ENCODE results near the gene SPIB.

Gene SPIB

GRCh38 chr19:50392759-50393158, 26.0 kb upstream of the SPIB start:
- H3K27ac ChIP-seq = no peak overlapping the region
- H3K4me2 ChIP-seq = no peak overlapping the region
- no peaks in the 10 kb centered on the region for H3K4me1 ChIP-seq
- H4K20me1 ChIP-seq = peaks cover 44% of the 10 kb centered on the region
- H3K27me3 ChIP-seq = no peaks in the 10 kb centered on the region
- TF ChIP-seq Cebpa-rat (IDR thresholded peaks at IDR 0.05) = no peak
- peaks cover 84% of the 10 kb centered on the region for H3K36me3 ChIP-seq
- H3K9ac ChIP-seq = no peak overlapping the region
- H3K9me3 ChIP-seq = peaks cover 35% of the 10 kb centered on the region
- no peak overlapping the region for H3K4me3 ChIP-seq

GRCh38 chr19:50393589-50393988, 25.1 kb upstream of the SPIB start:
- Histone ChIP-seq H3K27me3 (no peaks in the 10 kb centered on the region), H3K36me3 (peaks cover 84% of the 10 kb centered on the region), H3K9me3 (peaks cover 35% of the 10 kb centered on the region), H3K4me3 (no peak overlapping the region), H3K4me2 (no peak overlapping the region), H4K20me1 (peaks cover 42% of the 10 kb centered on the region), H3K4me1 (no peaks in the 10 kb centered on the region), H3K27ac (no peak overlapping the region), H3K9ac (no peak overlapping the region)
- no peak for TF ChIP-seq Cebpa-rat (IDR thresholded peaks at IDR 0.05)

GRCh38 chr19:50394017-50394416, 24.7 kb upstream of the SPIB start:
- H3K4me2 ChIP-seq = no peak overlapping the region
- H4K20me1 ChIP-seq = peaks cover 42% of the 10 kb centered on the region
- H3K27me3 ChIP-seq = no peaks in the 10 kb centered on the region
- peaks cover 35% of the 10 kb centered on the region for H3K9me3 ChIP-seq
- H3K27ac ChIP-seq = no peak overlapping the region
- no peak overlapping the region for H3K9ac ChIP-seq
- no peaks in the 10 kb centered on the region for H3K4me1 ChIP-seq
- H3K4me3 ChIP-seq = no peak overlapping the region
- TF ChIP-seq Cebpa-rat (IDR thresholded peaks at IDR 0.05) = no peak
- H3K36me3 ChIP-seq = peaks cover 84% of the 10 kb centered on the region

GRCh38 chr19:50398675-50399367, 19.9 kb upstream of the SPIB start:
- no peak overlapping the region for H3K9ac ChIP-seq
- TF ChIP-seq Cebpa-rat (IDR thresholded peaks at IDR 0.05) = no peak
- peaks cover 33% of the 10 kb centered on the region for H4K20me1 ChIP-seq
- no peaks in the 10 kb centered on the region for H3K9me3 ChIP-seq
- no peaks in the 10 kb centered on the region for H3K27me3 ChIP-seq
- no peak overlapping the region for H3K4me2 ChIP-seq
- H3K27ac ChIP-seq = no peak overlapping the region
- H3K4me1 ChIP-seq = no peaks in the 10 kb centered on the region
- H3K4me3 ChIP-seq = no peak overlapping the region
- peaks cover 84% of the 10 kb centered on the region for H3K36me3 ChIP-seq

- no peak for TF ChIP-seq Cebpa-rat (IDR thresholded peaks at IDR 0.05)
- Histone ChIP-seq H3K4me2 (no peak overlapping the region), H3K9ac (no peak overlapping the region), H4K20me1 (peaks cover 29% of the 10 kb centered on the region), H3K9me3 (no peaks in the 10 kb centered on the region), H3K36me3 (peaks cover 84% of the 10 kb centered on the region), H3K4me3 (no peak overlapping the region), H3K4me1 (no peaks in the 10 kb centered on the region), H3K27me3 (no peaks in the 10 kb centered on the region), H3K27ac (0 out of 2 replicates have a peak overlapping the region, but pooled peaks have one; percentile 22)
Observed at GRCh38 chr19:50399368-50399745, 19.4 kb upstream of the SPIB start.

GRCh38 chr19:50401605-50402450, 16.9 kb upstream of the SPIB start:
- TF ChIP-seq Cebpa-rat (IDR thresholded peaks at IDR 0.05) = no peak
- peaks cover 36% of the 10 kb centered on the region for H4K20me1 ChIP-seq
- H3K9ac ChIP-seq = no peak overlapping the region
- H3K27me3 ChIP-seq = no peaks in the 10 kb centered on the region
- no peak overlapping the region for H3K27ac ChIP-seq
- no peaks in the 10 kb centered on the region for H3K9me3 ChIP-seq
- no peak overlapping the region for H3K4me2 ChIP-seq
- H3K4me3 ChIP-seq = no peak overlapping the region
- peaks cover 92% of the 10 kb centered on the region for H3K36me3 ChIP-seq
- no peaks in the 10 kb centered on the region for H3K4me1 ChIP-seq

GRCh38 chr19:50402544-50403301, 16.0 kb upstream of the SPIB start:
- peaks cover 96% of the 10 kb centered on the region for H3K36me3 ChIP-seq
- H3K9me3 ChIP-seq = no peaks in the 10 kb centered on the region
- TF ChIP-seq Cebpa-rat (IDR thresholded peaks at IDR 0.05) = no peak

GRCh38 chr19:50406156-50406820, 12.4 kb upstream of the SPIB start:
- no peaks in the 10 kb centered on the region for H3K27me3 ChIP-seq
- H4K20me1 ChIP-seq = peaks cover 16% of the 10 kb centered on the region; the same call in 1 of the 2 replicates
- H3K4me1 ChIP-seq = no peaks in the 10 kb centered on the region
- H3K4me3 ChIP-seq = no peak overlapping the region
- no peak overlapping the region for H3K4me2 ChIP-seq
- TF ChIP-seq Cebpa-rat (IDR thresholded peaks at IDR 0.05) = no peak
- no peak overlapping the region for H3K9ac ChIP-seq
- H3K9me3 ChIP-seq = no peaks in the 10 kb centered on the region; the same call in 1 of the 2 replicates
- peaks cover 99% of the 10 kb centered on the region for H3K36me3 ChIP-seq
- no peak overlapping the region for H3K27ac ChIP-seq

More at GRCh38 chr19:50402544-50403301, 16.0 kb upstream of the SPIB start:
- no peak overlapping the region for H3K9ac ChIP-seq
- no peaks in the 10 kb centered on the region for H3K27me3 ChIP-seq
- peaks cover 32% of the 10 kb centered on the region for H4K20me1 ChIP-seq
- no peak overlapping the region for H3K4me3 ChIP-seq
- H3K4me1 ChIP-seq = no peaks in the 10 kb centered on the region
- no peak overlapping the region for H3K27ac ChIP-seq
- H3K4me2 ChIP-seq = no peak overlapping the region

GRCh38 chr19:50406829-50407228, 11.9 kb upstream of the SPIB start:
- Histone ChIP-seq H3K27ac (no peak overlapping the region), H3K4me3 (no peak overlapping the region), H3K4me2 (no peak overlapping the region), H3K4me1 (no peaks in the 10 kb centered on the region), H3K9ac (no peak overlapping the region), H3K36me3 (peaks cover 99% of the 10 kb centered on the region), H3K9me3 (peaks cover 3% of the 10 kb centered on the region; the same call in 1 of the 2 replicates), H3K27me3 (no peaks in the 10 kb centered on the region), H4K20me1 (peaks cover 11% of the 10 kb centered on the region; the same call in 1 of the 2 replicates)
- TF ChIP-seq Cebpa-rat (IDR thresholded peaks at IDR 0.05) = no peak

All from BLaER1 (cell line).